H1 (cell line): ENCODE data around the gene GJD3. TPM values are rescaled to one million over a fixed set of nuclear protein-coding genes. Genes with fewer than 3 reads are reported as not detected.

Experiments used
- CTCF ChIA-PET: fragments of 300-600 bp; sonication (Branson Sonifier 250); formaldehyde crosslinking; loops from one replicate; lab custom pipeline; 2021; ENCODE audit not compliant: partially characterized antibody; lab: Charles Lee
- POLR2A ChIA-PET: fragments of 300-600 bp; sonication (Branson Sonifier 250); formaldehyde crosslinking; loops from one replicate; lab custom pipeline; 2021; ENCODE audit warnings: inconsistent platforms; ENCODE audit not compliant: partially characterized antibody; lab: Charles Lee
- DNase-seq, 2 experiments: peaks; one replicate each; pipeline versions ENCODE4 v3.0.0 to v3.0.0-alpha.2; 2010 to 2022; ENCODE audit warnings: low spot score in 2 of 2, low read depth in 1 of 2, mixed read lengths in 1 of 2
- FAIRE-seq: peaks from 2 replicates; lab custom pipeline; 2011; peaks lifted over from hg19 to GRCh38; lab: Jason Lieb, UNC
- H2AFZ ChIP-seq: 2 replicates; pipeline ENCODE4 v1.8.1; 2012; ENCODE audit warnings: low read length, inconsistent platforms
- H2AK5ac ChIP-seq: 2 replicates; pipeline ENCODE4 v1.6.1; 2013; ENCODE audit warnings: low read depth, low read length
- H2BK120ac ChIP-seq: replicated peaks from 2 replicates; pipeline ENCODE3; 2013; ENCODE audit warnings: low read depth, low read length, inconsistent platforms
- H2BK12ac ChIP-seq: 2 replicates; pipeline ENCODE4 v1.6.1; 2013; ENCODE audit warnings: low read depth, low read length
- H2BK15ac ChIP-seq: 2 replicates; pipeline ENCODE4 v1.6.1; 2013; ENCODE audit warnings: low read length
- H2BK20ac ChIP-seq: 2 replicates; pipeline ENCODE4 v1.6.1; 2013; ENCODE audit warnings: low read length
- H2BK5ac ChIP-seq: 2 replicates; pipeline ENCODE4 v1.6.1; 2013; ENCODE audit warnings: low read depth, low read length
- H3K14ac ChIP-seq: 2 replicates; pipeline ENCODE4 v1.6.1; 2013; ENCODE audit warnings: inconsistent platforms; ENCODE audit not compliant: insufficient read length
- H3K18ac ChIP-seq: 2 replicates; pipeline ENCODE4 v1.6.1; 2013; ENCODE audit warnings: low read length; ENCODE audit errors: extremely low read depth
- H3K23ac ChIP-seq: 2 replicates; pipeline ENCODE4 v1.6.1; 2013; ENCODE audit warnings: inconsistent platforms; ENCODE audit not compliant: insufficient read length
- H3K23me2 ChIP-seq: 2 replicates; pipeline ENCODE4 v1.6.1; 2013; ENCODE audit warnings: low read depth, low read length
- H3K27ac ChIP-seq: 2 replicates; pipeline ENCODE4 v1.6.1; 2011; ENCODE audit warnings: low read depth, low read length, inconsistent platforms
- H3K27me3 ChIP-seq, 4 experiments: replicated peaks in 1 of 4; 1 replicate in 1 of 4; 2 replicates in 3 of 4; pipeline versions ENCODE4 v1.6.1 to v1.8.1; 2011 to 2013; ENCODE audit warnings: low read length in 3 of 4, mild to moderate bottlenecking in 3 of 4, inconsistent platforms in 2 of 4, mixed read lengths in 2 of 4, moderate library complexity in 1 of 4; ENCODE audit not compliant: control insufficient read depth in 3 of 4, insufficient read depth in 3 of 4; ENCODE audit errors: extremely low read depth in 1 of 4
- H3K36me3 ChIP-seq, 4 experiments: 2 replicates each; pipeline versions ENCODE4 v1.6.1 to v1.8.1; 2011 to 2013; ENCODE audit warnings: mild to moderate bottlenecking in 4 of 4, low read length in 3 of 4, moderate library complexity in 2 of 4, control low read depth in 1 of 4, inconsistent platforms in 1 of 4; ENCODE audit not compliant: insufficient read depth in 4 of 4, control insufficient read depth in 2 of 4
- H3K4ac ChIP-seq: replicated peaks from 2 replicates; pipeline ENCODE3; 2013; ENCODE audit warnings: low read length, low read depth, mixed read lengths, inconsistent platforms; ENCODE audit not compliant: insufficient read length
- H3K4me1 ChIP-seq, 4 experiments: replicated peaks in 1 of 4; 1 replicate in 1 of 4; 2 replicates in 3 of 4; pipeline versions ENCODE4 v1.6.1 to v1.8.1; 2011 to 2013; ENCODE audit warnings: low read length in 3 of 4, inconsistent platforms in 2 of 4, mixed read lengths in 1 of 4; ENCODE audit not compliant: insufficient read depth in 4 of 4, control insufficient read depth in 3 of 4
- H3K4me2 ChIP-seq, 2 experiments: 2 replicates each; pipeline versions ENCODE4 v1.6.1 to v1.8.1; 2011 to 2013; ENCODE audit warnings: low read depth in 2 of 2, low read length in 2 of 2, control low read depth in 1 of 2, inconsistent platforms in 1 of 2, mild to moderate bottlenecking in 1 of 2; ENCODE audit not compliant: insufficient read depth in 1 of 2
- H3K4me3 ChIP-seq, 4 experiments: fragments of 200-600, 300-600 bp in 1 of 4; sonication (generic), shearing (Covaris generic), sonication (Bioruptor Twin) in 1 of 4; 2 replicates each; pipeline versions ENCODE4 v1.5.1 to v1.8.1; 2011 to 2016; ENCODE audit warnings: low read length in 4 of 4, low read depth in 3 of 4, control low read depth in 2 of 4, inconsistent platforms in 2 of 4, mild to moderate bottlenecking in 2 of 4, mixed read lengths in 1 of 4, moderate library complexity in 1 of 4; ENCODE audit not compliant: insufficient read depth in 2 of 4; ENCODE audit errors: extremely low read depth in 1 of 4
- H3K56ac ChIP-seq: replicated peaks from 2 replicates; pipeline ENCODE3; 2013; ENCODE audit warnings: low read depth, mild to moderate bottlenecking, mixed read lengths, low read length, inconsistent platforms; ENCODE audit not compliant: insufficient read length
- H3K79me1 ChIP-seq: 2 replicates; pipeline ENCODE4 v1.6.1; 2013; ENCODE audit warnings: low read depth, low read length, control low read depth
- H3K79me2 ChIP-seq, 2 experiments: 2 replicates each; pipeline versions ENCODE4 v1.6.1 to v1.8.1; 2012 to 2013; ENCODE audit warnings: low read length in 2 of 2, mild to moderate bottlenecking in 2 of 2, inconsistent platforms in 1 of 2; ENCODE audit not compliant: insufficient read depth in 2 of 2, control insufficient read depth in 1 of 2
- H3K9ac ChIP-seq, 4 experiments: replicated peaks in 1 of 4; 1 replicate in 1 of 4; 2 replicates in 3 of 4; pipeline versions ENCODE4 v1.6.1 to v1.8.1; 2011 to 2013; ENCODE audit warnings: low read depth in 3 of 4, low read length in 3 of 4, control low read depth in 2 of 4, mild to moderate bottlenecking in 2 of 4, moderate library complexity in 2 of 4, inconsistent platforms in 1 of 4; ENCODE audit errors: extremely low read depth in 1 of 4
- H3K9me3 ChIP-seq, 2 experiments: 2 replicates each; pipeline versions ENCODE4 v1.6.1 to v1.8.1; 2012 to 2013; ENCODE audit warnings: mild to moderate bottlenecking in 2 of 2, moderate library complexity in 2 of 2, control low read depth in 1 of 2, inconsistent platforms in 1 of 2, low read depth in 1 of 2, low read length in 1 of 2, mixed read lengths in 1 of 2; ENCODE audit not compliant: insufficient read depth in 2 of 2
- H4K20me1 ChIP-seq, 2 experiments: replicated peaks in 1 of 2; 2 replicates each; pipeline versions ENCODE3 to v1.8.1; 2011 to 2013; ENCODE audit warnings: inconsistent platforms in 2 of 2, low read length in 2 of 2, mild to moderate bottlenecking in 1 of 2; ENCODE audit not compliant: insufficient read depth in 2 of 2, control insufficient read depth in 1 of 2
- H4K5ac ChIP-seq: 2 replicates; pipeline ENCODE4 v1.6.1; 2013; ENCODE audit warnings: low read length, low read depth, mixed read lengths, inconsistent platforms; ENCODE audit not compliant: insufficient read length
- H4K8ac ChIP-seq: 2 replicates; pipeline ENCODE4 v1.8.0; 2013; ENCODE audit warnings: mild to moderate bottlenecking, moderate library complexity, low read length, inconsistent platforms; ENCODE audit not compliant: insufficient read depth; ENCODE audit errors: extremely low read depth
- H4K91ac ChIP-seq: replicated peaks from 2 replicates; pipeline ENCODE3; 2013; ENCODE audit warnings: low read length, mixed read lengths, inconsistent platforms; ENCODE audit not compliant: insufficient read length
- ASH2L ChIP-seq: fragments of 200-600, 300-600 bp; sonication (generic); IDR thresholded peaks from one replicate; pipeline ENCODE4 v1.7.1; 2017; ENCODE audit warnings: low read length
- CTCF ChIP-seq, 3 experiments: IDR thresholded peaks; 1 replicate in 2 of 3; 2 replicates in 1 of 3; pipeline versions ENCODE4 v1.5.1 to v1.6.1; 2011; ENCODE audit warnings: low read length in 3 of 3, mild to moderate bottlenecking in 3 of 3, inconsistent platforms in 2 of 3, low read depth in 1 of 3, moderate library complexity in 1 of 3; ENCODE audit not compliant: insufficient read depth in 1 of 3; ENCODE audit errors: control extremely low read depth in 1 of 3
- GTF2F1 ChIP-seq: IDR thresholded peaks from 2 replicates; pipeline ENCODE4 v1.6.1; 2012; ENCODE audit warnings: low read depth, low read length, improper control_type of control experiment, borderline replicate concordance
- RXRA ChIP-seq: IDR thresholded peaks from 2 replicates; pipeline ENCODE4 v1.6.1; 2011; ENCODE audit warnings: low read depth, mild to moderate bottlenecking, low read length, moderate library complexity; ENCODE audit not compliant: insufficient read depth
- SIN3A ChIP-seq, 2 experiments: IDR thresholded peaks in 1 of 2; conservative IDR thresholded peaks in 1 of 2; 2 replicates each; pipeline ENCODE4 v1.6.1; 2011 to 2012; ENCODE audit warnings: low read length in 2 of 2, improper control_type of control experiment in 1 of 2, low read depth in 1 of 2, mild to moderate bottlenecking in 1 of 2
- SP4 ChIP-seq: IDR thresholded peaks from 2 replicates; pipeline ENCODE4 v1.6.1; 2012; ENCODE audit warnings: low read length, inconsistent platforms
- TAF7 ChIP-seq: optimal IDR thresholded peaks from 2 replicates; pipeline ENCODE3; 2011; ENCODE audit warnings: low read depth, mild to moderate bottlenecking, inconsistent platforms, low read length, moderate library complexity, borderline replicate concordance
- TBP ChIP-seq: IDR thresholded peaks from 2 replicates; pipeline ENCODE4 v1.6.1; 2011; ENCODE audit warnings: low read depth, low read length, improper control_type of control experiment
- TCF12 ChIP-seq: IDR thresholded peaks from 2 replicates; pipeline ENCODE4 v1.6.1; 2011; ENCODE audit warnings: low read depth, mild to moderate bottlenecking, low read length
- YY1 ChIP-seq: IDR thresholded peaks from 2 replicates; pipeline ENCODE4 v1.6.1; 2011; ENCODE audit warnings: low read depth, mild to moderate bottlenecking, low read length
- WGBS, 2 experiments: shearing (Covaris generic) in 1 of 2; methylation state at CpG; one replicate each; pipeline versions ENCODE4 v1.1.6 to v1.1.7; 2013 to 2015; ENCODE audit warnings: low lambda C conversion rate in 2 of 2, mixed read lengths in 2 of 2, inconsistent platforms in 1 of 2, low coverage in 1 of 2, missing lambda C conversion rate in 1 of 2; ENCODE audit not compliant: insufficient replicate concordance in 2 of 2, insufficient coverage in 1 of 2, insufficient read length in 1 of 2; ENCODE audit errors: extremely low coverage in 1 of 2, missing lambda C conversion rate in 1 of 2; 5-methylcytosine and 5-hydroxymethylcytosine counted together
- polyA plus RNA-seq, 7 experiments: library from polyadenylated mRNA; depleted of rRNA in 3 of 7; stranded (reverse) in 5 of 7; unstranded in 2 of 7; fragments of >200 nt in 5 of 7; fragments of 200-250 nt in 2 of 7; gene quantifications; 1 replicate in 5 of 7; 2 replicates in 1 of 7; 4 replicates in 1 of 7; pipeline versions ENCODE4 v1.2.1 to v1.2.3, GENCODE V29; 2011 to 2013; ENCODE audit warnings: missing spikeins in 2 of 7, mixed read lengths in 2 of 7
- total RNA-seq: library from RNA; stranded (reverse); fragmentation: NEBNext Ultra II Directional; extraction: Animal tissue kit (Norgen Biotek cat#: 25700); gene quantifications from 2 replicates; pipeline ENCODE4 v1.2.1, GENCODE V29; 2021

The GJD3 gene
- total and polyA plus RNA-seq, 2 of the 8 experiments (the other 6 are each of a cell fraction or from before 2014, with no cell fraction given), result 0.53 to 1.9 TPM

- Histone ChIP-seq H3K4me2 (no peak overlapping the region), H3K36me3 (no peaks in the 10 kb centered on the region), H2AFZ (no peak overlapping the region), H2BK5ac (no peak overlapping the region), H3K79me1 (peaks cover 9% of the 10 kb centered on the region; the same call in 1 of the 2 replicates), H4K8ac (no peak overlapping the region), H3K18ac (no peak overlapping the region), H2BK15ac (no peak overlapping the region), H2BK120ac (no peak overlapping the region), H3K14ac (no peak overlapping the region), H3K9ac (no peak overlapping the region), H3K4me3 (no peak overlapping the region), H3K4ac (no peak overlapping the region), H3K23ac (no peak overlapping the region), H2BK20ac (no peak overlapping the region), H4K5ac (no peak overlapping the region), H3K56ac (no peak overlapping the region), H3K27ac (no peak overlapping the region), H3K79me2 (peaks cover 0 to 6% of the 10 kb centered on the region in 2 experiments; a peak in 1 of 4 replicates), H3K23me2 (no peaks in the 10 kb centered on the region), H3K9me3 (no peaks in the 10 kb centered on the region), H4K91ac (no peak overlapping the region), H2AK5ac (no peak overlapping the region), H3K27me3 (peaks cover 0 to 8% (median 2%) of the 10 kb centered on the region in 4 experiments; a peak in 4 of 7 replicates), H4K20me1 (peaks cover 15 to 16% of the 10 kb centered on the region in 2 experiments), H2BK12ac (no peak overlapping the region), H3K4me1 (peaks cover 0 to 4% (median 1%) of the 10 kb centered on the region in 4 experiments; a peak in 3 of 7 replicates)
- FAIRE-seq (no peak), DNase-seq (no peak)
- POLR2A ChIA-PET, result interaction anchor here (0.9 to 3.1 kb wide), 7 partner anchors 9 to 41 kb away, joined by 3 to 22 read pairs (median 3); partner anchors contain the start of gene RARA
- 88% methylated on average over 10 of the region's 10 CpGs; no CpG with 5 or more reads in 1 of the 2 experiments for WGBS, 2 experiments
- CTCF ChIA-PET, result interaction anchor here (0.6 to 39.2 kb wide), 6 partner anchors 12 to 51 kb away, joined by 3 to 1198 read pairs (median 6); partner anchors contain the start of genes GJD3 and RARA
- TF ChIP-seq GTF2F1 (no peak), TAF7 (no peak), SIN3A (conservative IDR thresholded peaks at IDR 0.05 in 1 of 2, IDR thresholded peaks at IDR 0.05 in 1 of 2; ENCODE audit: low read depth in 1 of 2, low read length in 2 of 2) (no peak), TCF12 (no peak), CTCF (IDR thresholded peaks at IDR 0.05; ENCODE audit: control extremely low read depth in 1 of 3, insufficient read depth in 1 of 3, low read depth in 1 of 3, low read length in 3 of 3) (no peak), ASH2L (no peak), RXRA (no peak), SP4 (no peak), YY1 (no peak), TBP (no peak)
Measured at GRCh38 chr17:40330850-40331470, 33.6 kb downstream of the GJD3 start.
